HG02981 (cell line): ENCODE data around the gene DGKQ.
"Not testable (repeated sequence)": the region's sequence is repeated elsewhere in the genome, so short reads cannot be mapped to it uniquely, and the experiment has no call there.

Experiments
- ATAC-seq: cut with Tn5 transposase; IDR thresholded peaks from one replicate; pipeline ENCODE4 v1.9.1; 2021; ENCODE audit warnings: mild to moderate bottlenecking, moderate library complexity; ENCODE audit not compliant: unreplicated experiment

The DGKQ gene

DNA sequence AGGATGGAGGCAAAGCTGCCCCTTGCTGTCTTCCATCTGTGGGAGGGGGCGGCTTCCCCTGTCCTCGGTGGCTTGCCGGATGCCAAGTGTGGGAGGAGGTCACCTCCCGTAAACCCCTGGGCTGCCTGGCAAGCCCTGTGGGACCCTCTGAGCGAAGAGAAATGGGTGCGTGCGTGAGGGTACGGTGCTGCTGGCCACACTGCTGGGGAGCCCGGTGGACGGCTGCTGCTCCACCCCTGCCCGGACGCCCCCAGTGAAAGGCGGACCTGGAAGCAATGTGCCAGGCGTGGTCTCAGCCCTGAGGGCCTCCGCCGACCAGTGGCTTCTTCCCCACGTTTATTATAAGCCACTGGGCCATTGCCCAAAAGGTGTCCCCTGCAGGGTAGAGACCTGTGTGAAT lies 8.9 kb upstream of the DGKQ start:
- ATAC-seq: no peak

DNA sequence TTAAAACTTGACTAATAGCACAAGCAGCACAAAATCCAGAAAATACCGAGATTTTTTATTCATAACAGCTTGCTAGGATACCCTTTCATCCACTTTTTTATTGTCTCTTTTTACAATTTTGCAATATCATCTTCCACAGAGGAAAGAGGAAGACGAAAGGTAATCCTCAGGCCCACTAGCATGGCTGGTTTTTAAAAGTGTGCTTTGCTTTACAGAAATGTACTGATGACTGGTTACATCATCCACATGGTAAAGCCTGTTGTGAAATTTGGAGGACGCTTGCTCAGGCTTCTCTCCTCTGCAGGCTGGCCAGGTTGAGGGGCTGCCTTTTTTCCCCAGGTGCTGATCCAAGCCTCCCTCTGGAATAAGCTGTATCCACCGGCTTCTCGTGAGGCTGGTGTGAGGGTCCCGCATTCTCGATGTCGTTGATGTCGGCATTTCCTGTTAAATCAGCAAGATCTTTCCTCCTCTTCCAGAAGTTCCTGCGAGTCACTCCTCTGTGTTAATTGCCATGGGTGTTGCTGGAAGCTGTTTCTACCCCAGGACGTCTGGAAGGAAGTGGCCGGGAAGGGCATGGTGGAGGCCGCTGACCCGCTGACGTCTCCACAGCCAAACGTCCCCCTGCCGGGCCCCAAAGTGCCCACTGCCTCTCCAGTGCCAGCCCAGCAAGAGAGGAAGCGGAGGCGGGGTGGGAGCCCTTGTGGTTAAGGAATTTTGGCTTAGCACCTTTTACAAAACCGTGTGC lies 5.8 kb upstream of the DGKQ start:
- ATAC-seq: no peak

DNA sequence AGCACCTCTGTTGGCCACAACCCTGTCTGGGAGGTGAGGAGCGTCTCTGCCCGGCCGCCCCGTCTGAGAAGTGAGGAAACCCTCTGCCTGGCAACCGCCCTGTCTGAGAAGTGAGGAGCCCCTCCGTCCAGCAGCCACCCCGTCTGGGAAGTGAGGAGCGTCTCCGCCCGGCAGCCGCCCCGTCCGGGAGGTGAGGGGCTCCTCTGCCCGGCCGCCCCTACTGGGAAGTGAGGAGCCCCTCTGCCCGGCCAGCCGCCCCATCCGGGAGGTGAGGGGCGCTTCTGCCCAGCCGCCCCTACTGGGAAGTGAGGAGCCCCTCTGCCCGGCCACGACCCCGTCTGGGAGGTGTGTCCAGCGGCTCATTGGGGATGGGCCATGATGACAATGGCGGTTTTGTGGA lies 2.6 kb upstream of the DGKQ start:
- not testable (repeated sequence) for ATAC-seq

DNA sequence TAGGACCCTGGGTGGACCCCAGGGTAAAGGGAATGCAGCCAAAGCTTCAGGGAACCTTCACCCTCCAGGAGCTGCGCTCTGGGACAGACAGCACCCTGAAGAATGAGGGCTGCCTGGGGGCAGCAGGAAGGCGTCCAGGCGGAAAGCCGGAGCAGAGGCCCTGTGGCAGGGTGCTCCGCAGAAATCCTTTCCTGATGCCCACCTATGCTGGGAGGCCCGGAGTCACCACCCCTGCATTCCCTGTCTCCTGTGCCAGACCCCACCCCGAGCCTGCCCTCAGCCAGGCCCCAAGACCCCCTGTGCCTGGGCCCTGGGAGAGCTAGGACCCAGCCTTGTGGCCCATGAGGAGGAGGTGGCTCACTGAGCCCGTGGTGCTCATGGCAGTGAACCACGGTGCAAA lies 1.3 kb upstream of the DGKQ start:
- no peak for ATAC-seq

DNA sequence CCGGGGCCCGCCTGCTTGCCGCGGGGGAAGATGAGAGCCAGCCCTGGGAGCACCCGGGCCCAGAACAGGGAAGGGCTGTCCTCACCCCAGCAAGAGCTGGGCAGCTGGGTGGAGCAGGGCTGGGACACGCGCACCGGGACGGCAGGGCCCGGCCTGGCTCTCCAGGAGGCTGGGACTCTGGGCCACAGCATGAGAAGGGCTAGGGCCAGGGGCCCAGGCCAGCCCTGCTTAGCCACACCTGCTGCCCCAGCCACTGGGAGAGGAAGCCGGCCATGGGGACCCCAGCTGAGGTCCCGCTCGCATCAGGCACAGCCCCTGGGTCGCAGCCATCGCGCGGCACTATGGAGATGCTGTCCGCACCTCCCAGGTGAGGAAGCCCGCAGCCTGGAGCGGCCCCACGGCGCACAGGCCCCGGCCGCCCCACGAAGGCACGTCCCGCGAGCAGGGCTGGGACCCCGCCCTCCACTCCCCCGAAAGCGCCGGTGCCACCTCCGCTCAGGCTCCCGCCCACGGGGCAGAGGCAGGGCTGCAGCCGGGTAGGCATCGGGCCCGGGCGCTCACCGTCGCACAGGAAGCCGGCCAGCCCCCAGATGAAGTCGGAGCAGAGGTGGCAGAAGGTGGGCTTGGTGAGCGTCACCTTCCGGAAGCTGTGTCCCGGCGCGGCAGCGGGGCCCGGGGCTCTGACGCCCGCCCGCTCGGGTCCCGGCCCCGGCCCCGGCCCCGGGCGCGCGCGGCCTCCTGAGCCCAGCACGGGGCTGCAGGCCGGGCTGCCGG lies 531 bp downstream of the DGKQ start:
- peak; percentile 35 for ATAC-seq

DNA sequence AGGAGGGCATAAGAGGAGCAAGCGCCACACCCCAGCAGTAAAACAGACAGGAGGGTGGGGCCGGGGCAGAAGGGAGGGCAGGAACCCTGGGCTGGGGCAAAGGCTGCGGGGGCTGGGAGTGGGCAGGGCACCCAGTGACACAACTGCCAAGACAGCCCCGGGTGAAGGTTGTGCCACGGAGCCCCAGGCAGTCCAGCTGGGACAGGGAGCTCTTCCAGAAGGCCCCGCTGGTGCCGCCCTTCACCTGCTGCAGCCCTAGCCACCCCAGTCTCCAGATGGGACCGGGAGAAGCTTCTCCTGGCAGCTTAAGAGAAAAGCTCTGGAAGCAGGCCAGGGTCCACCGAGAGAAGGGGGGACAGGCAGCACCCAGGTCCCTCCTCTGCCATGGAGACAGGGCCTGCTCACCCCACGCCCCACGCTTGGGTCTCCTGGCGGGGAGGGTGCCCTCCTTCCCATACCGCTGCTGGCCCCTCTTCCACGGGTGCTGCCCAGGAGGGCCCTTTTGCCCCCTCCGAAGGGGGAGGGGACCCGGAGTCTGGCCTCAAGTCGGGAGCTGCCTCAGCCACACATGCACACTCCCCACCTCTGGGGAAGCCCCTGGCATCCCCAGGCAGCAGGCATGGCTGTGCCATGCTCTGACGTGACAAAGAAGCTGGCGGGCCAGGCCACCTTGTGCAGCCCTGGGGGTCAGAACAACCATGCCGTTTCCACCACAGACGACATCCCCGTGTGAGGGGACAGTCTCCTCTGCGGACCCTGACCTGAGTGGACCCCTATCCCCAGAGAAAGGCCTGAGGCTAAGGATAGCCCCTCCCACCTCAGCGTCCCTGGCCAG lies 1.5 kb downstream of the DGKQ start:
- no peak for ATAC-seq

DNA sequence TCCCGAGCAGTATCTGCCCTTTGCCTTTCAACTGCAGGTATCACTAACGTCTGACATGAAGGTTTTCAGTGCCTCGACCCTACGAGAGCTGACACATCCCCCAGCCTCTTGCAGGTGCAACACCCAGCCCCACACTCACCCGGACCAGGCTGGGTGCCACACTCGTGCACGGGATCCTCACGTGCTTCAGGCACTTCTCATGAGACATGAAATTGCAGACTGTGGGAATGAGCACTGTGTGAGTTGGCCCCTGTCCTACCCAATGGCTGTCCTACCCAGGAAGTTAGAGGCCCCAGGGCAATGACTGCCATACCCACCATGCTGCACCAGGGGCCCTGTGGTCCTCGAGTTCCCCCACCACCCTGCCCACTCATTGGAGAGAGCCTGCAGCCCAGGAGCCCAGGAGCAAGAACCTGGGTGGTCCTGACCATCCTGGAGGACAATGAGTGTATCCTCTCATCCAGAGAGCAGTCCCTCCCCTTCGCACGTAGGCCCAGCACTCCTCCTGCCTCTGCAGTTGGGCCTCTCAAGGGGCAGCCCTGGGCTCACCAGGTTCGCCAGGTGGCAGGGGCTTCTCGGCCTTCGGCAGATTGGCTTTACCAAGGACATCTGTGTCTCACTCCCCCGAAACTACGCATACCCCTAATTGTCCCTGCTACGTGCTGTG lies 2.4 kb downstream of the DGKQ start:
- no peak for ATAC-seq

DNA sequence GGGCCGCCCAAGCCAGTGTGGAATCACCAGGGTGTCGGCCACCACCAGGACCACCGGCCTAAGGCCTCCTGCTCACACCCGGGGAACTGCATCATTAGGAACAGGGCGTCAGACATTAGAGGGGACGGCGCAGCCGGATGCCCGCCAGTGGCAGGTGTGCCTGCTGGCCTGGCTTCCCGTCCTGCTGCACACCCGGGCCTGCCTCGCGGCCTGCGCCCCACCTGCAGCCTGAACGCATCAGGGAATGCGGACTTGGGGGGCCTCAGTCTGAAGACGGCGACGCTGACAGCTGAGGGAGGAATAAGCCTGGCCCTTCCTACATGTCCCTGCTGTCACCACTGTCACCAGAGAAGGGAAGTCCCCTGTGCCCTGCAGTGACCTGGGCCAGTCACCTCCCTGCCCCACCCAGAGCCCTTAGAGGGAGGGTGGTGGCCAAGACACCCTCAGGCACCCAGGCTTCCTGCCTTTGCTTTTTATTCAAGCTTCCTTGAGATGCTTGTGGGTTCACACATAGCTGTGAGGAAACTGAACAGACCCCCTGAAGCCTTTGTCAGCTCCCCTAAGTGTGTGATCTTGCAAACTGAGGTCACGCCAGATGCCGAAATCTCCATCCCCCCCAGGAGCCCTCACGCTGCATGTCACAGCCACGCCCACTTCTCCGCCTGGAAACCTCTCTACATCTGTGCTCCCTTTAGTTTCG lies 3.2 kb downstream of the DGKQ start:
- no peak for ATAC-seq

DNA sequence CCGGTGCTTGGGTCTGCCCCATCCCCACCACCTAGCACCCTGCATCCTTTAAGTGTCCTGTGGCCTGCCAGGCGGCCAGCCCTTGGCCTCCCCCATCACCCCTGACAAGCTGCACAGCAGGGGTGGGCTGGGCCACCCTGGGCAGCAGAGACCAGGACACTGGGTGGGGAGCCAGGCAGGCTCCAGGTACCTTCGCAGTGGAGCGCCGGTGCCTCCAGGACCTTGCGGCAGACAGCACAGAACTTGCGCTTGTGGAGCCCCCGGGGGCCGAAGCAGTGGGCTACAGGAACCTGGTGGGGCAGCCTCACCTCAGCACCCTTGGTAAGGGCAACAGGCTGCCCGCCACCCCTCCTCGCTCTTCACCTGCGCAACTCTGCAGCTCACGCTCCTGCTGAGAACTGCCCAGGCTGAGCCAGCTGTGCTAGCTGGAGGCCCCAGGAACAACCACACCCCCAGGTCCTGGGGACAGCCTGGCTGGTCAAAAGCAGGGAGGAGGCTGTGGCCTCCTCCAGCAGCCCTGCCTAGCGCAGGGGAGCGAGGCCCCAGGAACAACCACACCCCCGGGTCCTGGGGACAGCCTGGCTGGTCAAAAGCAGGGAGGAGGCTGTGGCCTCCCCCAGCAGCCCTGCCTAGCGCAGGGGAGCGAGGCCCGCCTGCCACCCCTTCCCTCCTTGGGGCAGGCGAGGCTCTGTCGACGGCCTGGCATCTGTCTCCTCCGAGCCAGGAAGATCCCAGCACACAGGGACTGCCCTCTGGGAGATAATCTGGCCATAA lies 4.6 kb downstream of the DGKQ start:
- no peak for ATAC-seq

DNA sequence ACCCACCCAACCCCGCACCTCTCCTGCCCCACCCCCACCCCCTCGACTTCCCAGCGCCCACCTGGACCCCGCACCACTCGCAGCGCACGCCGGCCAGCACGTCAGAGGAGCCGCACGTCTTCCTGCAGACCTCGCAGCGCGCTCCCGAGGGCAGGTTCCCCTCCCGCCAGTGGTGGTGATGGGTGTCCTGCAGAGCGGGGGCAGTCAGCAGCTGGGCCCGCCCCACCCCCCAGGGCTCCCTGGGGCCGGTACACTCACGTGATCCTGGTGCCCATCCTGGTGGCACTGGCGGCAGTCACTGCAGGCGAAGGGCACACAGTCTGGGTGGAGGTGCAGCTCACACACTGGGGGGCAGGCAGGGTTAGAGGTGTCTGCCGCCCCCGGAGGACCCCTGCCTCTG lies 5.1 kb downstream of the DGKQ start:
- ATAC-seq: no peak

DNA sequence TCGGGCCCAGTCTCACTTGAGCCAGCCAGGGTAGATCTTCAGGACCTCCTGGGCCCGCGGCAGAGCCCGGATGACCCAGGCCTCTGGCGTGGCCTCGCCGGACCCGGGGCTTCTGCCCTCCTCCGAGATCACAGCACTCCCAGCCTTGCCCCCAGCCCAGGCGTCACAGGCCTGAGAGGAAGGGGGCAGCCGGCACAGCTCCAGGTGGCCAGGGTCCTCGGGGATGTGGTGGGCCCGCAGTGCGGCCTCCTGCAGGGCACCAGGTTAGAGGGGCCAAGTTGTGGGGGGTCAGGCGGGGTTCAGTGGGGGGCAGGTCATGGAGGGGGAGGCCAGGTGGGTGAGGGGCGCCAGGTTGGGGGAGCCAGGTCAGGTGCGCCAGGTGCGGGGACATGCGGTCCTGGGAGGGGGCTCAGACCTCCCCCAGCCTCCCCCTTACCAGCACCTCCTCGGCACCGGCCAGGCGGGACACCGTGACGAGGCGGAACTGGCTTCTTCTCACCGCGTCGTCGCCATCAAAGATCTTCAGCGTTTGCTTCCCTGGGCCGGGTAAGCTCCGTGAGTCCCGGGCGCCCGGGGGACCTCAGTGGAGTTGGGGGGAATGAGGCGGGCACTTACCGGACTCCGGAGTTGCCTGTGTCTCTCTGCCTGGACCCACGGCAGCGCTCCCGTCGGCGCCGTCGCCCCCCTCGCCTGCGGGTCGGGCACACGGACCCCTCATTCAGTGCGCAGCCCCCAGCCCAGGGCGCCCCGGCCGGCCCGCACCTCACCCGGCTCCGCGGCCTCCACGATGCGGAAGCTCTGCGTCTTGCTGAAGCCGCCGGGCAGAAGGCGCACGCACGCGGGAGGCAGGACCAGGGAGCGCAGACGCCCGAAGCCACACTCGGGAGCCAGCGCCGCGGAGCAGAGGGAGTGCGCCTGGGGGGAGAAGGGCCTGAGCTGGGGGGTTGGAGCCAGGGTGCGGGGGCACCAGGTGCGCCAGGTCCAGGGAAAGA lies 6.0 kb downstream of the DGKQ start:
- ATAC-seq: no peak

DNA sequence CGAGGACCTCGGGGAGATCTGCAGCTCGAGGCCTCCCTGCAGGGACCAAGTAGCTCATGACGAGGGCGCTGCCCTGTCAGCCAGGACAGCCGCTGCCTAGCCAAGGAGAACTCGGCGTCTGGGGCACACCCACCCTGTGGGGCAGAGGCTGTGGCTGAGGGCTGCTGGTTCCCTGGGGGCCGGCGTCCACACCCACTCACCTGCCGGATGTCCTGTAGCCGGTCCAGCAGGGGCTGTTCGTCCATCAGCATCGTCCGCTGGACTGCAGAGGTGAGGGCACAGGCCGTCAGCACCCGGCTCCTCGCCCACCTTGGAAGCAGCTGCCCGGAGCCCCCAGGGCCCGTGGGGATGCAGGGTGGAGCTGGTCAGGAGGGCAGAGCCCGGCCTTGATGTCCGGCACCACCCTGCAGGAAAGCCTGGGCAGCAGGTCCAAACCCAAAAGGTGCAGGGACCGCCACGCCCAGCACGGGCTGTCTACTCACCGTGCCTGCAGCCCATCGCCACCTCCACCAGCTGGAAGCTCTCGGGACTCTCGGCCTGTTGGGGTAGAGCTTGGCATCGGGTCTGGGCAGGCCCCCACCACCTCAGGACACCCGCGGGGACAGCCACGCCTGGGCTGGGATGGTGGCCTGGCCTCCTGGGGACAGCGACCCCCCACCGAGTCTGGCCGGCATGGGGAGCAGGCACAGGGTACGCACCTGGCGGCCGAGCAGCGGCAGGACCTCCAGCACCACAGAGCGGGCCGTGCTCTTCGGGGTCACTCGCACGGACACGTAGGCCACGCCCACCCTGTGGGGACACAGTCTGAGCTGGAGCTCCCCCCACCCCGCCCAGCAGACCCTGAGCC lies 6.9 kb downstream of the DGKQ start:
- ATAC-seq: no peak

DNA sequence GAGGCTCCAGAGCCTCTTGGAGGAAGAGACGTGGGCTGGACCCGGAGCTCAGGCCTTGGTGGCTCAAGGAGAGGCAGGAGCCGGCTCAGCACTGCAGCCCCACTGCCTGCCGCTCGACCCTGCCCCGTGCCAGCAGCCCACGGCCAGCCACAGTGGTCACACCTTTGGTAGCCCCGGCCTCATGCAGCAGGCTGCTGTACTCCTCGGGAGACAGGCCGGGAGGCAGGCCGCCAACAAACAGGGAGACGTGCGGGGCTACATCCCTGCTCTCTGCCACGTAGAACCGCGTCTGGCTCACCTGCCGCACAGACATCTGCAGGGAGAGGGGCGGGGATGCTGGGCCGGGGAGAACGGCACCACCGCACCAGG lies 7.6 kb downstream of the DGKQ start:
- no peak for ATAC-seq

DNA sequence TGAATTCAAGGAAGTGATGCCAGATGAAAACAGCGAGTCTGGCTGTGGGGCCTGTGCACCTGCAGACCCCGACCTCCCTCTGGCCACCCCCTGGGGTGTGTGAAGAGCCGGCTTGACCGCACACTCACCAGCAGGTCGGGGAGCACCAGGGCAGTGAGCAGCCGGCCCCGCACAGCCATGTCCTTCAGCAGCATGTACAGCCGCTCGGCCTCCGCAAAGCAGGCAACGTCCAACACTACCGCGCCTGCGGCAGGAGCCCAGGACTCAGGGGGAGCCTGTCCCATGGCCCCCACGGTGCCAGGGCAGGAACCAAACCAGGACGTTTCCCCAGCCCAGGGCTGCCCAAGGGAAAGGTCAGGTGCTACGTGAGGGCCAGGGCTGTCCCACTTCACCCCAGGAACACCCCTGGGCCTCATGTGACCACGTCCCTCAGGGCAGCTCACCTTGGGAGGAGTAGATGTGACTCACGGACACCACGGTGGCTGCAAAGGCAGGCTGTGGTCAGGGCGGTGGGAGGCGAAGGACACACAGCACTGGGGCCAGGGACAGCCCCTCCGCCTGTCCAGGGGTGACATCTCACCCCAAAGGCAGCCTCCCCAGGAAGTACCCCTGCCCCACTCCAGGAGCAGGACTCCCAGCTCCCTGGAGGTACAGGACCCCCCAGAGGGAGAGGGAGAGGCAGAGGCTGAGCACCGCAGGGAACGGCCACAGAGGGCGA lies 8.2 kb downstream of the DGKQ start:
- ATAC-seq: no peak

DNA sequence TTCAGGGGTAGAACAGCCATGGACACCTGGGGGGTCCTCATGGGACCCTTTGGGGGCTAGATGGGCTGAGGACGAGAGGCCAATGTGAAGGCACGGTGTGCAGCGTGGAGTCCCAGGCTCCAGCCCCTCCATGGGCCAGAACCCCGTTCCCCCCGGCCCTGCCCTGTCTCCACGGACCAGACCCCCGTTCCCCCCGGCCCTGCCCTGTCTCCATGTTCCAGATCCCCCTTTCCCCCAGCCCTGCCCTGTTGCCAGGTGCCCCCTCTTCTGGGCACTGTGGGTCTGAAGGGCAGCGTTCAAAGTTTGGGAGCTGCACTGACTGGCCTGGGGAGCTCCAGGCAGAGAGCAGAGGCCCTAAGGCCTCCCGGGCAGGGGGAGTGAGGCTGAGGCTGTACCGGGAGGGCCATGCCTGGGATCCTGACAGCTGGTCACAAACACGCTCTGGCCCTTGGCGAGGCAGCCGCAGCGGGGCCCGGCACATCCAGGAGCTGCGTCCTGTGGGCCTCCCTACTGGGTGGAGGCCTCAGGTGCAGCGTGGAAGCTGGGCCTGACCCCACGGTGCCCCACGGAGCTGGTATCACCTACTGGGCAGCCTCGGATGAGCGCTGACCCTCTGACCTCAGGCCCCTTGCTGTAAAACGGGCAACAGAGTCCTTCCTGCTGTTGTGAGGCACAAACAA lies 8.9 kb downstream of the DGKQ start:
- ATAC-seq: no peak
